HG03378 (cell line): Measurements from ENCODE around the gene RAB3C.
"Not testable (repeated sequence)": the region's sequence is repeated elsewhere in the genome, so short reads cannot be mapped to it uniquely, and the experiment has no call there.

Experiments used
- ATAC-seq: cut with Tn5 transposase; IDR thresholded peaks from one replicate; pipeline ENCODE4 v1.9.1; 2021; ENCODE audit warnings: mild to moderate bottlenecking, moderate library complexity; ENCODE audit not compliant: unreplicated experiment

RAB3C gene, protein sequence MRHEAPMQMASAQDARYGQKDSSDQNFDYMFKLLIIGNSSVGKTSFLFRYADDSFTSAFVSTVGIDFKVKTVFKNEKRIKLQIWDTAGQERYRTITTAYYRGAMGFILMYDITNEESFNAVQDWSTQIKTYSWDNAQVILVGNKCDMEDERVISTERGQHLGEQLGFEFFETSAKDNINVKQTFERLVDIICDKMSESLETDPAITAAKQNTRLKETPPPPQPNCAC

DNA sequence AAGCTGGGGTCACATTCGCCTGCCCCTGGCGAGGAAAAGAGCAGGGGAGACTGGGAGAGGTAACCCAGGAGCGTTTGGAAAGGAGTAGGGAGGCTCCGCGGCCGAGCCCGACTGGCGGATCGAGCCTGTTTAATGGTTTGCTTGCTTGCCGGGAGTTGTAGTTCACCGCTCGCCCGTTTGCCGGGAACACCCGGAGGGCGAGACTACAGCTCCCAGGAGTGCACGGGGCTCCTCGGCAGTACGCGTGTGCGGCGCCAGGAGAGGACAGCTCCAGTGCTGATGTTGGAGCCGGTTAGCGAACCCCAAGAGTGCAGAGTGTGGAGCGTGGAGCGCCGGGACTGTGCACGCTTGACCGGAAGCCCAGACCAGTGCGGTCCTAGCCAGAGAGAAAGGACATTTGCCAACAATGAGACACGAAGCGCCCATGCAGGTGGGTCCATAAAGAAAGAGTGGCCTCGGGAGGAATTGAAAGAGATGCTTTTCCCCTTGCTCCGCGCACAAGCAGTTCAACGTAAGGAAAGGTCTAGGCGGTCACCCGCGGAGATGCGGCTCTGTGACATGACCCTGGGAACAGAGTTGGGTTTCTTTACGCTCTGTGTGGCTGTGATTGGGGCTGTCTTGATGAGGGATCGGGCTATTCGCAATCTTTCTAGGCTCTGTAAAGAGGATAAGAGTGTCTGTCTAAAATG lies at the start of gene RAB3C:
RAB3C (plus strand) TSS at position 273 of the 689 bp plus-strand sequence; CDS start at position 407, 134 bp downstream.
- peak; percentile 99 for ATAC-seq

DNA sequence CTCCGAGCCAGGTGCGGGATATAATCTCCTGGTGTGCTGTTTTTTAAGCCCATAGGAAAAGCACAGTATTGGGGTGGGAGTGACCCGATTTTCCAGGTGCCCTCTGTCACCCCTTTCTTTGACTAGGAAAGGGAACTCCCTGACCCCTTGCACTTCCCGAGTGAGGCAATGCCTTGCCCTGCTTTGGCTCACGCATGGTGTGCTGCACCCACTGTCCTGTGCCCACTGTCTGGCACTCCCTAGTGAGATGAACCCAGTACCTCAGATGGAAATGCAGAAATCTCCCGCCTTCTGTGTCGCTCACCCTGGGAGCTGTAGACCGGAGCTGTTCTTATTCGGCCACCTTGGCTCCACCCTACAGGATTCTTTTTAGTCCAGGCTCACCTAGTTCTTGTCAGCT lies 40.9 kb upstream of the RAB3C start:
- not testable (repeated sequence) for ATAC-seq

DNA sequence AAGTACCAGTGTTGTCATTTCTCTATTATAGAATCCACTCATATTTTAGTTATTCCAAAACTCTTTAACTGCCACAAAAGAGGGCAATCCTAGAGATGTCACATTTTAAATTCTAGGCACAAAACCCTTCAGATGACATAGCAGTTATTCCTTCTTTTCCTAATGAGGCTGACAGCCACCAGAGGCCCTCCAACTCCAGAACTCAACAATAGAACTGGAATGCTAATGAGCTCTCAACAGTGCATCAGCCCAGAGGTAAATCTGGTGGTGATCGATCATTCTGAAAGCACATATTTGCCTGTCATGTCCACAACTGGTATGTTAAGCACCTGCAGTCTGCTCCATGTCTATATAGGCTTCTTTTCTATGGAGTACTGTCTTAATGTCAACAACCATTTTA lies 40.2 kb upstream of the RAB3C start:
- no peak for ATAC-seq

DNA sequence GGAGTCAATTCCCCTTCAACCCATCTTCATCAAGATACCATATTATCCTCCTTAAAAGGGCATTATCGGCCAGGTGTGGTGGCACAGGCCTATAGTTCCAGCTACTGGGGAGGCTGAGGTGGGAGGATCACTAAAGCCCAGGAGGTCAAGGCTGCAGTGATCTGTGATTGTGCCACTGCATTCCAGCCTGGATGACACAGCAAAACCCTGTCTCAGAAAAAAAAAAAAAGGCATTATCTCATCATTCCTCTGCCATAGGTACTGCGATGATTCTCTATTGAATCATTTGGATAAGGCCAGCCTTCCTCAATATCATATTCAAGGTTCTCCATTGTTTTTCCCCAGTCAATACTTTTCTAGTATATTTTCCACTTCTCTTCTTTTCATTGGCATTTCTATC lies 39.2 kb upstream of the RAB3C start:
- ATAC-seq, result no peak

DNA sequence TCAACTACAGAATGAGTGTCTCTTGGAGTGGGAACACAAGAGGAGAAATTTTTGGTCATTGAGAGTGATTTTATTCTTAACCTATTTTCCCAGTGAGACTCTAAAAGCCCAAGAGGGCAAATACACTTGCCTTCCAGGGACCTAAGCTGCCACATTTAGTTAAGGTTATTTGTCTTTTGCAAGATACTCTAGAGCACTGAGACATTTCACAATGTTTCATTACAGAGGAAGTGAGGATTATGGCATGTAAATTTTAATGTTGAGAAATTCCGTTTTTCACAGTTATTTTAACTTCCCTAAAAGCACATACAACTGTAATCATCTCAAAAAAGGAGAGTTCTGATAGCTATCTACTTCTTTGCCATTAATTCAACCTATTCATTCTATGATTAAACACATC lies 38.7 kb upstream of the RAB3C start:
- ATAC-seq, result no peak

DNA sequence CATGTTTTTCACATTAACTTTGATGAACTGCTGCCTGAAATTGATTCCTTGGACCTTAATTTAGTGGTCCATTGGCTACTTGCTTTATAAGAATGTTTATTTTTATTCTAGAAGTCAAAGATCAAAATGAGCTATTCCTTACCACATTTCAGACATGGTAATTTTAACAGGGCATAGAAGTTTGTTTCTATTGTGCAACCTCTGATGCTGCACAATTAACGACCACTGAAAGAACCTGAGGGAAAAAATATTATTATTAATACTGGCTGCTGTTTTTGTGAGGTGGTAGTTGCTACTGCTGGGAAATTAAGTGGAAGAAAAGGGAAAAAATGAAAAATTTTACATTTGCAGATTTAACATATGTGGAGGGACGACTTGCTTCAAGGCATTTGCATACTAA lies 37.9 kb upstream of the RAB3C start:
- no peak for ATAC-seq

DNA sequence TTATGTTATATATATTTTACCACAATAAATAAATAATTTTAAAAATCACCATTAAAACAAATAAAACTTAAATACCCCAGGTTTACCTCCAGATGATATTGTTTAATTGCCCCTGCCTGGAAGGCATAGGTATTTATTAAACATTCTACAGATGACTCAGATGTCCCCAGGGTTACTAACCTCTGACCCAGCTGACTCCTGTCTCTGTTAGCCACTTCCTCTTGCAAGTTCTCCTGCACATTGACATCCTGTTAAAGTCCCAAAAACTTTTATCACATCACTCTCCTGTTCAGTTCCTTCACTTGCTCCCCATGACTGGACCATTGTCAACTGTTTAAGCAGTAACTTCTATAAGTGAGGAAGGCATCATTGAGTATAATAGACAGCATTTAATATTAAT lies 37.0 kb upstream of the RAB3C start:
- peak; percentile 99 for ATAC-seq

DNA sequence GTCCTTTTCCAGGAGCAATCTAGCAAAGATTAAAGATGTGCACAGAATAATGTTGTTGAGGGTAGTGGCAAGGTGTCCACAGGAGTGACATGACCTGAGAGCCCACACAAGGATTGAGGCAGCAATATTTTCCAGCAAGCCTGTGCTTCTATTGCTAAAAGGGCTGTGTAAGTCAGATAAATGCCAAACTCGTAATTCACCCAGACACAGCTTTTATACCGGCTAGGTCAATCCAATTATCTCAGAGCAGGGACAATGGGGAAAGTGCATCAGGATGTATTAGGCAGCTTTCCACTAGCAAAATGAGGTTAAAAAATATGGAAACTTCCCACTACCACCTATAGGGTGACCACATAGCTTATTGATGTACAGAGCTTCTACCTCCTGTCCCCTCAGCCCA lies 34.8 kb upstream of the RAB3C start:
- ATAC-seq, result no peak

DNA sequence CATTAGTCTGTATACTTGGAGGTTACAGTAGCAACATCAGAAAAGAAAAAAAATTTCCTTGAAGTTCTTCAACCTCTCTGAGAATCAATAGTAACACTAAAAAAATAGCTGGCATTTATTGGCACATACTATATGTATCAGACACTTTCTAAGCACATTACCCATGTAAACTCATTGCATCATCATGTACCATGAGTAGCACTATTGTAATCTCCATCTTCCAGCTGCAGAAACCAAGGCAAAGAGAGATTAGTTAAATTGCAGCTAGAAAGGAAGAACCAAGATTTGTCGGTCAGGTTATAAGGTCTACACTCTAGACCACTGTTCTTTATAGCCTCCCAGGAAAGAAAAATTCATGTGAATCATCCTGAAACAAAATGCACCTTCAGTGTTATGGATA lies 31.4 kb upstream of the RAB3C start:
- no peak for ATAC-seq

DNA sequence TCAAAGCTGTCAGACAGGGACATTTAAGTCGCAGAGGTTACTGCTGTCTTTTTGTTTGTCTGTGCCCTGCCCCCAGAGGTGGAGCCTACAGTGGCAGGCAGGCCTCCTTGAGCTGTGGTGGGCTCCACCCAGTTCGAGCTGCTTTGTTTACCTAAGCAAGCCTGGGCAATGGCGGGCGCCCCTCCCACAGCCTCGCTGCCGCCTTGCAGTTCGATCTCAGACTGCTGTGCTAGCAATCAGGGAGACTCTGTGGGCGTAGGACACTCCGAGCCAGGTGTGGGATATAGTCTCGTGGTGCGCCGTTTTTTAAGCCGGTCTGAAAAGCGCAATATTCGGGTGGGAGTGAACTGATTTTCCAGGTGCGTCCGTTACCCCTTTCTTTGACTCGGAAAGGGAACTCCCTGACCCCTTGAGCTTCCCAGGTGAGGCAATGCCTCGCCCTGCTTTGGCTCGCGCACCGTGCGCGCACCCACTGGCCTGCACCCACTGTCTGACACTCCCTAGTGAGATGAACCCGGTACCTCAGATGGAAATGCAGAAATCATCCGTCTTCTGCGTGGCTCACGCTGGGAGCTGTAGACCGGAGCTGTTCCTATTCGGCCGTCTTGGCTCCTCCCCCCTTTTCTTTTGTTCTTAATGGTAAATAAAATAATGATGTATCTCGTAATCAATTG lies 25.1 kb upstream of the RAB3C start:
- not testable (repeated sequence) for ATAC-seq

DNA sequence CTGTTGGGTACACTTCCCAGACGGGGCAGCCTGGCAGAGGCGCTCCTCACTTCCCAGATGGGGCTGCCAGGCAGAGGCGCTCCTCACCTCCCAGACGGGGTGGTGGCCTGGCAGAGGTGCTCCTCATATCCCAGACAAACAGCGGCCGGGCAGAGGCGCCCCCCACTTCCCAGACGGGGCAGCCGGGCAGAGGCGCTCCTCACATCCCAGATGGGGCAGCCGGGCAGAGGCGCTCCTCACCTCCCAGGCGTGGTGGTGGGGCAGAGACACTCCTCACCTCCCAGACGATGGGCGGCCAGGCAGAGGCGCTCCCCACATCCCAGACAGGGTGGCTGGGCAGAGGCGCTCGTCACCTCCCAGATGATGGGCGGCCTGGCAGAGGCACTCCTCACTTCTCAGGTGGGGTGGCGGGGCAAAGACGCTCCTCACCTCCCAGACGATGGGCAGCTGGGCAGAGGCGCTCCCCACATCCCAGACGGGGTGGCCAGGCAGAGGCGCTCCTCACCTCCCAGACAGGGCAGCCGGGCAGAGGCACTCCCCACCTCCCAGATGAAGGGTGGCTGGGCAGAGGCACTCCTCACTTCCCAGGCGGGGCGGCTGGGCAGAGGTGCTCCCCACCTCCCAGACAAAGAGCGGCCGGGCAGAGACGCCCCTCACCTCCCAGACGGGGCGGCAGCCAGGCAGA lies 19.7 kb upstream of the RAB3C start:
- not testable (repeated sequence) for ATAC-seq

DNA sequence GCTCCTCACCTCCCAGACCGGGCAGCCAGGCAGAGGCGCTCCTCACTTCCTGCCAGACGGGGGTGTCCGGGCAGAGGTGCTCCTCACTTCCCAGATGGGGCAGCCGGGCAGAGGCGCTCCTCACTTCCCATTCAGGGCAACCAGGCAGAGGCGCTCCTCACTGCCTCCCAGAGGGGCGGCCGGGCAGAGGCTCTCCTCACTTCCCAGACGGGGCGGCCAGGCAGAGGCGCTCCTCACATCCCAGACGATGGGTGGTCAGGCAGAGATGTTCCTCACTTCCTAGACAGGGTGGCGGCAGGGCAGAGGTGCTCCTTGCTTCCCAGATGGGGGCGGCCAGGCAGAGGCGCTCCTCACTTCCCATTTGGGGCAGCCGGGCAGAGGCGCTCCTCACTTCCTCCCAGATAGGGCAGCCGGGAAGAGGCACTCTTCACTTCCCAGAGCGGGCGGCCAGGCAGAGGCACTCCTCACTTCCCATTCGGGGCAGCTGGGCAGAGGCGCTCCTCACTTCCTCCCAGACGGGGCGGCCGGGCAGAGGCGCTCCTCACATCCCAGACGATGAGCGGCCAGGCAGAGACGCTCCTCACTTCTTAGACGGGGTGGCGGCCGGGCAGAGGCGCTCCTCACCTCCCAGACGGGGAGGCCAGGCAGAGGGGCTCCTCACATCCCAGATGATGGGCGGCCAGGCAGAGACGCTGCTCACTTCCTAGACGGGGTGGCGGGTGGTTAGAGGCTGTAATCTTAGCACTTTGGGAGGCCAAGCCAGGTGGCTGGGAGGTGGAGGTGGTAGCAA lies 18.6 kb upstream of the RAB3C start:
- not testable (repeated sequence) for ATAC-seq

DNA sequence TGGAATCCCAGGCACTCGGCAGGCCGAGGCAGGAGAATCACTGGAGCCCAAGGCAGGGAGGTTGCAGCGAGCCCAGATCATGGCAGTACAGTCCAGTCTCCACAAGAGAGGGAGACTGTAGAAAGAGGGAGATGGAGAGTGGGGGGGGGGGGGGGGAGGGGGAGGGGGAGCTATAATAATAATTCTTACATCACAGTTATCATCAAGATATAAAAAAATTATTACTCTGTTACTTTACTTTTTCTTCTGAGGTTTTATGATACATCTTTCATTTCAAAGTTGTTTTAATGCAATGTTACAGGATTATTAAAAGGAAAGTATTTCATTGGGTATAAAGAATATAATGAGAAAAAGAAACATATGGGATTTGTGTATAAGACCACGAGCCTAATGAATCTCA lies 17.8 kb upstream of the RAB3C start:
- no peak for ATAC-seq

DNA sequence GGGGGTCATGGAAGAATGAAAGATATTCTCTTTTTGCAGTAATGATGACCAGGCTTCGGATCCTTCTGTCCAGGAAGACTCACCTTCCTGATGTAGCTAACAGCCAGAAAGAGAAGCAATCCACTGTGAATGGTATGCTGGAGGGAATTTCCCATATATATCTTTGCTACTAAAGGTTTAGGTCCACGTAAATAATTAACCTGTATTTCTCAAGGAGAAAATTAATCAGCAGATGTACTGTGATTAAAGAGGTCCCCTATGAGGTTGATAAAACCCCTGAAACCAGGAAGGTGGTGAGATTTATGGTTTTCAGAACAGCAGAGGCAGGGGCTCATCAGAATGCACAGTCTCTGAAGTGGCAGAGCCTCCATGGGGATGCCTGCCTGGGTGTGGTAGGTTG lies 11.4 kb upstream of the RAB3C start:
- no peak for ATAC-seq

DNA sequence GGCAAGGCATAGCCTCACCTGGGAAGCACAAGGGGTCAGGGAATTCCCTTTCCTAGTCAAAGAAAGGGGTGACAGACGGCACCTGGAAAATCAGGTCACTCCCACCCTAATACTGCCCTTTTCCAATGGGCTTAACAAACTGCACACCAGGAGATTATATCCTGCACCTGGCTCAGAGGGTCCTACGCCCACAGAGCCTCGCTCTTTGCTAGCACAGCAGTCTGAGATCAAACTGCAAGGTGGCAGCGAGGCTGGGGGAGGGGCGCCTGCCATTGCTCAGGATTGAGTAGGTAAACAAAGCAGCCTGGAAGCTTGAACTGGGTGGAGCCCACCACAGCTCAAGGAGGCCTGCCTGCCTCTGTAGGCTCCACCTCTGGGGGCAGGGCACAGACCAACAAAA lies 9.9 kb upstream of the RAB3C start:
- ATAC-seq, result not testable (repeated sequence)

DNA sequence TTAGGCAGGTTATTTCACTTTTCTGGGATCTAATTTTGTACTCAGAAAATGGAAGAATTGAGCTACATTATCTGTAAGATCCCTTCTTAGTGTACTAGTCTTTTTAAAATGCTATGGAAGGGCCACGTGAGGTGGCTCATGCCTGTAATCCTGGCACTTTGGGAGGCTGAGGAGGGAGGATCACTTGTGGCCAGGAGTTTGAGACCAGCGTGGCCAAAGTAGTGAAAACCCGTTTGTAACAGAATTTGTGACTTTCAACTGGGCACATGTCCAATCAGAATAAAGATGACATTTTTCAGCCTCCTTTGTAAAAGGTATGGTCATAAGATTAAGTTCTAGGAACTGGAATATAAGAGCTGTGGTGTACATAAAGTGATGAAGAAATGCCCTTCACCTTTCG lies 3.1 kb upstream of the RAB3C start:
- no peak for ATAC-seq

DNA sequence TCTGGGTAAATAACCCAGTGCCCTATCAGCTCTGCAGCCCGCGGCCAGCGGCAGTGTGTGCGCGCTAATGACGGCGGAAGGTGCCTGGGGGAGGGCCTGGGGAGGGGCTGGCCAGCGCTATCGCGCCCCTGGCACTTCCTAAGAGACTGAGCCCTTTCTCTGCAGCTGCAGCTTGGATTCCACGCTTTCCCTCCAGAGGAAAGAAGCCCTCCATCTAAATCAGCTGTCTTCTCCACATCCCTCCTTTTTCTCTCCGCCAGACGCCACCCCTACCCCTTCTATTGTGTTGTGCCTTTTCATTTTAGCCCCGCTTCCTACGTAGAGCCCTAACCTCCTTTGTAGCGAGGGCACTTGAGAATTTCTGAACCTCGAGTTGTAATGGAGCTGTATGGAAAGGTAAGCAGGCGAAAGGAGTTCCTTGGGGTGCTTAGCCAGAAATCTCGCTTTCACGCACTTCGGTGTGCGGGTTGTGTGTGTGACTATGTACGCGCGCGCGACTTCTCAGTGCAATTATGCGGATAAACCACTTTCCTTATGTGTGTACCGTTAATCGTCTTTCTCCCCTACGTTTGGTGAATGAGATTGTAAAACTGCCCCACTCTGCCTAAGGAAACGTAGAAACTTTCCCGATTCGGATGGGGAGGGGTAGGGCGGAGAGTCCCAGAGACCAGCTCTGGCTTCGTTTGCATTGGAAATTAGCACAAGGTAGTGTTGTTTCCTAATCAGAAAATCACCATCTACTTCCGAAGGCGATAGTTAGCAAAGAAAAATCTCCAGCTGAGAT lies 664 bp upstream of the RAB3C start:
- peak; percentile 25 for ATAC-seq

DNA sequence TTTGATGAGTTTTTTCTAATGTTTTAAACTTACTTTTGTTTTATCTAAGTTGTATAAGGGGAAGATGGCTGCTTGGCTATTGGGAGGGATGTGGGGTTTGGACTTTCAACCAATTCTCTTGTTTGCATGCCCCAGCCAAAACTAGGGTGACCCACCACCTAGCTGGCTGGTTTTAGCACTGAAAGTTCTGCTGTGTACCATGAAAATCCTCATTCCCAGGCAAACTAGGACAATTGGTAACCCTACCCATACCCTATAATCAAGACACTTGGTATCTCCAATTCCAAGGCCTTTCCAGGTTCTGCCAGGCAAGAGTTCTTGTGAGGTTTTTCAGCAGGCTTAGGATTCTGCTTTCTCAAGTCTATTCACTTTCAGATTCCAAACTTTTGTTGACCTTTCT lies 13.1 kb downstream of the RAB3C start:
- no peak for ATAC-seq

DNA sequence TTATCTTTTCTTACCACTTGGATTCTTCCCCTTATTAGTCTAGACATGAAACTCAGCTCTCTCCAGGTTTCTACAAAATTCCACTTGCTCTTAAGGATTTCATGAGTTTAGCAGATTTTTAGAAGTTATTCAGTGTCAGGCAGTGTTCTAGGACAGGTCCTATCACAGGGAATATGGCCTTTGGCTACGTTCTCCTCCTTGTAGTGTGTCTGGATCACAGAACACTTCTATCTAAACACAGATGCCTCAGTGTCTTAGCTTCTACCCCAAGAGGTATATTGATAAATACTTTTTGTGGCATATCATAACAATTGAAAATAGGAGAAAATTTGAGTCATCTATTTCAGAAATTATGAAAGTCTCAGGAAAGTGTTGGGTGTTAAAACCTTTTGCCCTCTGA lies 15.6 kb downstream of the RAB3C start:
- ATAC-seq, result no peak

DNA sequence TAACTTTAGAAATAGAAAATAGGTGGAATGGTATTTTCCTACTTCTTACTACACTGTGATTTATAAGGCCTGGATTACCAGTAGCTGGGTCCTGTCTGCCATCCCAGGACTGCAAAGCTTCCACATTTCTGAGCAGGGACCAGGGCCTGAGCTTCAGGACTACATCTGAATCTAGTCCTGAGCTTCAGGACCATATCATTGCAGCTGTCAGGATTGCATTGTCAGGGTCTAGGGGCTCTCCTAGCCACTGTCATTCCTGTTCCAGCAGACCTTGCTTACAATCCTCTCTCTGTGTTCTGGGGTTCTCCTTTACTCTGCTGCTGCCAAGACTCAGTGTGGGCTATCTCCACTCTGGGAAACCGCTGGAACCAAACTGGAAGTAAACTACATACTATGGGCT lies 16.3 kb downstream of the RAB3C start:
- no peak for ATAC-seq
